ENCODE results near the gene G0S2. TPM values are rescaled to one million over a fixed set of nuclear protein-coding genes. Genes with fewer than 3 reads are reported as not detected.

The G0S2 gene
- total and polyA plus RNA-seq, 2 experiments from 2014 or later, result 3.2 to 8.2 TPM

DNA sequence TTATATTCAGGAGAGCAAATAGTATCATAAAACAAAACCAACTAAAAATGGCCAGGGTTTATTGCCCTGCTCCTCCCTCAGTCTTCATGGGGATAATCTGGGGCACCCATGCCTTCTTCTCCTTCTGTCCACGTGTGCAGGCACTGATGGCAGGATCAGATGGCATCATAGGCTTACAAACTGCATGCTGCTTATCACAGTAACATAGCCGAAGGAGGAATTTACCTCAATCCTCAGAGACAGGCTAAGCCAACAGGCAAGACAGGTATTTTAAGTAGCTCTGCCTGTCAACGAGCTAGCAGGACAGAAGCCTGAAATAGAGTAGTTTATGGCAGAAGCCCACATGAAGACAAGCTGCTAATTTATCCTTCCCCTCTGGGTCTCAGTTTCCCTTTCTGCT, 32.4 kb upstream of the G0S2 start (continued):
- TF ChIP-seq, protein P1, sequence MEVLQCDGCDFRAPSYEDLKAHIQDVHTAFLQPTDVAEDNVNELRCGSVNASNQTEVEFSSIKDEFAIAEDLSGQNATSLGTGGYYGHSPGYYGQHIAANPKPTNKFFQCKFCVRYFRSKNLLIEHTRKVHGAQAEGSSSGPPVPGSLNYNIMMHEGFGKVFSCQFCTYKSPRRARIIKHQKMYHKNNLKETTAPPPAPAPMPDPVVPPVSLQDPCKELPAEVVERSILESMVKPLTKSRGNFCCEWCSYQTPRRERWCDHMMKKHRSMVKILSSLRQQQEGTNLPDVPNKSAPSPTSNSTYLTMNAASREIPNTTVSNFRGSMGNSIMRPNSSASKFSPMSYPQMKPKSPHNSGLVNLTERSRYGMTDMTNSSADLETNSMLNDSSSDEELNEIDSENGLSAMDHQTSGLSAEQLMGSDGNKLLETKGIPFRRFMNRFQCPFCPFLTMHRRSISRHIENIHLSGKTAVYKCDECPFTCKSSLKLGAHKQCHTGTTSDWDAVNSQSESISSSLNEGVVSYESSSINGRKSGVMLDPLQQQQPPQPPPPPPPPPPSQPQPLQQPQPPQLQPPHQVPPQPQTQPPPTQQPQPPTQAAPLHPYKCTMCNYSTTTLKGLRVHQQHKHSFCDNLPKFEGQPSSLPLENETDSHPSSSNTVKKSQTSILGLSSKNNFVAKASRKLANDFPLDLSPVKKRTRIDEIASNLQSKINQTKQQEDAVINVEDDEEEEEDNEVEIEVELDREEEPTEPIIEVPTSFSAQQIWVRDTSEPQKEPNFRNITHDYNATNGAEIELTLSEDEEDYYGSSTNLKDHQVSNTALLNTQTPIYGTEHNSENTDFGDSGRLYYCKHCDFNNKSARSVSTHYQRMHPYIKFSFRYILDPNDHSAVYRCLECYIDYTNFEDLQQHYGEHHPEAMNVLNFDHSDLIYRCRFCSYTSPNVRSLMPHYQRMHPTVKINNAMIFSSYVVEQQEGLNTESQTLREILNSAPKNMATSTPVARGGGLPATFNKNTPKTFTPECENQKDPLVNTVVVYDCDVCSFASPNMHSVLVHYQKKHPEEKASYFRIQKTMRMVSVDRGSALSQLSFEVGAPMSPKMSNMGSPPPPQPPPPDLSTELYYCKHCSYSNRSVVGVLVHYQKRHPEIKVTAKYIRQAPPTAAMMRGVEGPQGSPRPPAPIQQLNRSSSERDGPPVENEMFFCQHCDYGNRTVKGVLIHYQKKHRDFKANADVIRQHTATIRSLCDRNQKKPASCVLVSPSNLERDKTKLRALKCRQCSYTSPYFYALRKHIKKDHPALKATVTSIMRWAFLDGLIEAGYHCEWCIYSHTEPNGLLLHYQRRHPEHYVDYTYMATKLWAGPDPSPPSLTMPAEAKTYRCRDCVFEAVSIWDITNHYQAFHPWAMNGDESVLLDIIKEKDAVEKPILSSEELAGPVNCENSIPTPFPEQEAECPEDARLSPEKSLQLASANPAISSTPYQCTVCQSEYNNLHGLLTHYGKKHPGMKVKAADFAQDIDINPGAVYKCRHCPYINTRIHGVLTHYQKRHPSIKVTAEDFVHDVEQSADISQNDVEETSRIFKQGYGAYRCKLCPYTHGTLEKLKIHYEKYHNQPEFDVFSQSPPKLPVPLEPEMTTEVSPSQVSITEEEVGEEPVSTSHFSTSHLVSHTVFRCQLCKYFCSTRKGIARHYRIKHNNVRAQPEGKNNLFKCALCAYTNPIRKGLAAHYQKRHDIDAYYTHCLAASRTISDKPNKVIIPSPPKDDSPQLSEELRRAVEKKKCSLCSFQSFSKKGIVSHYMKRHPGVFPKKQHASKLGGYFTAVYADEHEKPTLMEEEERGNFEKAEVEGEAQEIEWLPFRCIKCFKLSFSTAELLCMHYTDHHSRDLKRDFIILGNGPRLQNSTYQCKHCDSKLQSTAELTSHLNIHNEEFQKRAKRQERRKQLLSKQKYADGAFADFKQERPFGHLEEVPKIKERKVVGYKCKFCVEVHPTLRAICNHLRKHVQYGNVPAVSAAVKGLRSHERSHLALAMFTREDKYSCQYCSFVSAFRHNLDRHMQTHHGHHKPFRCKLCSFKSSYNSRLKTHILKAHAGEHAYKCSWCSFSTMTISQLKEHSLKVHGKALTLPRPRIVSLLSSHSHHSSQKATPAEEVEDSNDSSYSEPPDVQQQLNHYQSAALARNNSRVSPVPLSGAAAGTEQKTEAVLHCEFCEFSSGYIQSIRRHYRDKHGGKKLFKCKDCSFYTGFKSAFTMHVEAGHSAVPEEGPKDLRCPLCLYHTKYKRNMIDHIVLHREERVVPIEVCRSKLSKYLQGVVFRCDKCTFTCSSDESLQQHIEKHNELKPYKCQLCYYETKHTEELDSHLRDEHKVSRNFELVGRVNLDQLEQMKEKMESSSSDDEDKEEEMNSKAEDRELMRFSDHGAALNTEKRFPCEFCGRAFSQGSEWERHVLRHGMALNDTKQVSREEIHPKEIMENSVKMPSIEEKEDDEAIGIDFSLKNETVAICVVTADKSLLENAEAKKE (CRISPR knock-in tag; IDR thresholded peaks at IDR 0.05), result no peak

DNA sequence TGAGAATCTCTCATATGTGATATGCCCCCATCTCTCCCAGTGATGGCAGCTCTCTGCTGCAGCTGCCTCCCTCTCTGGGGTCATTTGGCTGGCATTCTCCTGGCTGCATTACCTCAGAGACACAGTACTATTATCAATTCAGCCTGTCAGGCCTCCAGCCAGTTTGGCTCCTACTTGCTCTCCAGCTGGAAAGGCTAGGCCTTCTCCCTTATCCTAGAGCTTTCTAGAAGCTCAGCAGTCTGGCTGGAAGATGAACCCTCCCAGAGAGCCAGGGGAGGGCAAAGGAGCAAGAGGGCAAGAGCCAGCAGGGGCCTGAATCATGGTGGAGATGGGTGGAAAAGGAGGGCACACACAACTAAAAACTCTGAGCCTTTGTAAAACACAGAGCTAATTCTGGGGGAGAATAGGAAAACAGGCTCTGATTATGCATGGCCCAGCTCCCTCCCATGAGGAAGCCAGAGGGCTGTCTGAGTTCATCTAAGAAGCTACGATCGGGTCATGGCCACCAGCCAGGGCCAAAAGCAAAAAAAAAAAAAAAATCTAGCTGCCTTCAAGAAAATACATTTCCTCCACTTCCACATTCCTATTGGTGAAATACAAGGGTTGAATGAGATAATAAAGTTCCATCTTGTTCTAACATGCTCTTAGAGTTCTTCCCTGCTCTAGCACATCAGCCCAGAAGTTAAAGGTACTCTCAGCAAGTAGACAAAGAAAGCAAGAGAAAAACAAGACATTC, 31.8 kb upstream of the G0S2 start:
- Histone ChIP-seq H3K4me3 (no peak overlapping the region), H3K79me2 (replicated peaks; ENCODE audit: insufficient read depth) (no peaks in the 10 kb centered on the region), H3K36me3 (ENCODE audit: insufficient read depth) (no peaks in the 10 kb centered on the region), H3K9me2 (ENCODE audit: insufficient read depth) (peaks cover 3% of the 10 kb centered on the region; the same call in 1 of the 2 replicates), H3K4me2 (no peak overlapping the region), H3K4me1 (ENCODE audit: insufficient read depth) (peaks cover 5% of the 10 kb centered on the region; the same call in 1 of the 2 replicates), H3K27ac (ENCODE audit: low read depth) (no peak overlapping the region), H2AFZ (peak overlapping the region; percentile 23; the same call in 1 of the 2 replicates), H4K20me1 (replicated peaks; ENCODE audit: insufficient read depth) (no peaks in the 10 kb centered on the region), H3K27me3 (ENCODE audit: insufficient read depth) (no peaks in the 10 kb centered on the region), H3F3A (replicated peaks; ENCODE audit: low read depth) (no peaks in the 10 kb centered on the region)
- no peak overlapping the region for H3K4me3 Mint-ChIP-seq
- H3K36me3 Mint-ChIP-seq (ENCODE audit: low read depth), result no peaks in the 10 kb centered on the region
- H3K27ac Mint-ChIP-seq, result no peak overlapping the region
- ATAC-seq, result no peak
- H3K9me3 Mint-ChIP-seq, result no peaks in the 10 kb centered on the region; the same call in 2 of the 3 replicates
- H3K27me3 Mint-ChIP-seq (ENCODE audit: insufficient read depth, low read depth, poor library complexity), result peaks cover 6% of the 10 kb centered on the region
- peaks cover 7% of the 10 kb centered on the region for H3K4me1 Mint-ChIP-seq
- DNase-seq (ENCODE audit: low spot score), result no peak
- TF ChIP-seq, protein P2, sequence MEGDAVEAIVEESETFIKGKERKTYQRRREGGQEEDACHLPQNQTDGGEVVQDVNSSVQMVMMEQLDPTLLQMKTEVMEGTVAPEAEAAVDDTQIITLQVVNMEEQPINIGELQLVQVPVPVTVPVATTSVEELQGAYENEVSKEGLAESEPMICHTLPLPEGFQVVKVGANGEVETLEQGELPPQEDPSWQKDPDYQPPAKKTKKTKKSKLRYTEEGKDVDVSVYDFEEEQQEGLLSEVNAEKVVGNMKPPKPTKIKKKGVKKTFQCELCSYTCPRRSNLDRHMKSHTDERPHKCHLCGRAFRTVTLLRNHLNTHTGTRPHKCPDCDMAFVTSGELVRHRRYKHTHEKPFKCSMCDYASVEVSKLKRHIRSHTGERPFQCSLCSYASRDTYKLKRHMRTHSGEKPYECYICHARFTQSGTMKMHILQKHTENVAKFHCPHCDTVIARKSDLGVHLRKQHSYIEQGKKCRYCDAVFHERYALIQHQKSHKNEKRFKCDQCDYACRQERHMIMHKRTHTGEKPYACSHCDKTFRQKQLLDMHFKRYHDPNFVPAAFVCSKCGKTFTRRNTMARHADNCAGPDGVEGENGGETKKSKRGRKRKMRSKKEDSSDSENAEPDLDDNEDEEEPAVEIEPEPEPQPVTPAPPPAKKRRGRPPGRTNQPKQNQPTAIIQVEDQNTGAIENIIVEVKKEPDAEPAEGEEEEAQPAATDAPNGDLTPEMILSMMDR (conservative IDR thresholded peaks at IDR 0.05; ENCODE audit: low read depth in 2 of 2), result no peak
- TF ChIP-seq, protein P3, sequence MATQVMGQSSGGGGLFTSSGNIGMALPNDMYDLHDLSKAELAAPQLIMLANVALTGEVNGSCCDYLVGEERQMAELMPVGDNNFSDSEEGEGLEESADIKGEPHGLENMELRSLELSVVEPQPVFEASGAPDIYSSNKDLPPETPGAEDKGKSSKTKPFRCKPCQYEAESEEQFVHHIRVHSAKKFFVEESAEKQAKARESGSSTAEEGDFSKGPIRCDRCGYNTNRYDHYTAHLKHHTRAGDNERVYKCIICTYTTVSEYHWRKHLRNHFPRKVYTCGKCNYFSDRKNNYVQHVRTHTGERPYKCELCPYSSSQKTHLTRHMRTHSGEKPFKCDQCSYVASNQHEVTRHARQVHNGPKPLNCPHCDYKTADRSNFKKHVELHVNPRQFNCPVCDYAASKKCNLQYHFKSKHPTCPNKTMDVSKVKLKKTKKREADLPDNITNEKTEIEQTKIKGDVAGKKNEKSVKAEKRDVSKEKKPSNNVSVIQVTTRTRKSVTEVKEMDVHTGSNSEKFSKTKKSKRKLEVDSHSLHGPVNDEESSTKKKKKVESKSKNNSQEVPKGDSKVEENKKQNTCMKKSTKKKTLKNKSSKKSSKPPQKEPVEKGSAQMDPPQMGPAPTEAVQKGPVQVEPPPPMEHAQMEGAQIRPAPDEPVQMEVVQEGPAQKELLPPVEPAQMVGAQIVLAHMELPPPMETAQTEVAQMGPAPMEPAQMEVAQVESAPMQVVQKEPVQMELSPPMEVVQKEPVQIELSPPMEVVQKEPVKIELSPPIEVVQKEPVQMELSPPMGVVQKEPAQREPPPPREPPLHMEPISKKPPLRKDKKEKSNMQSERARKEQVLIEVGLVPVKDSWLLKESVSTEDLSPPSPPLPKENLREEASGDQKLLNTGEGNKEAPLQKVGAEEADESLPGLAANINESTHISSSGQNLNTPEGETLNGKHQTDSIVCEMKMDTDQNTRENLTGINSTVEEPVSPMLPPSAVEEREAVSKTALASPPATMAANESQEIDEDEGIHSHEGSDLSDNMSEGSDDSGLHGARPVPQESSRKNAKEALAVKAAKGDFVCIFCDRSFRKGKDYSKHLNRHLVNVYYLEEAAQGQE (IDR thresholded peaks at IDR 0.05; ENCODE audit: unreplicated experiment), result no peak
- no peak for TF ChIP-seq ZNF331 (CRISPR knock-in tag; IDR thresholded peaks at IDR 0.05; ENCODE audit: low read depth)
